CD4-positive, alpha-beta T cell treated with Interleukin-15 for 1 hour (primary cell): ENCODE measurements around the gene NAA16.
"Not testable (repeated sequence)": the region's sequence is repeated elsewhere in the genome, so short reads cannot be mapped to it uniquely, and the experiment has no call there.

Source experiments
- DNase-seq: peaks from one replicate; pipeline ENCODE4 v3.0.0-alpha.2; 2020

NAA16 gene

GRCh38 chr13:41306271-41307145 is 4.6 kb upstream of the NAA16 start:
- DNase-seq = no peak

GRCh38 chr13:41307884-41308640 is 3.0 kb upstream of the NAA16 start:
- no peak for DNase-seq

GRCh38 chr13:41311406-41312175 is 524 bp downstream of the NAA16 start:
- DNase-seq = peak; percentile 47

DNA sequence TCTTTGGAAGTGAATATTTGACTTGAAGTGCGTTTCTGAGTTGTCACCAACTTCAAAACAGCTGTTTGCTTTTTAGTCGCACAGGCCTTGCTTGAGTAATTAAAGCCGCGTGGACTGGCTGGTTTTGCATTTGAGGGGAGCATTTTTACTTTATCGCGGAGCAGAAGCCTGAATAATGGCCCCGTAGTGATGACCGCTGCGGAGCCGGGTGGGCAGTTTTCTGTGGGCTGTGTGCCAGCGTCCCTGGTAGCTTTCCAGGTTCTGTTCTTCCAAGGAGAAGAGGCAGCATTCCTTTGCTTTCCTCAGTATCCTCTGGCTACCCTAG is 1.1 kb downstream of the NAA16 start:
- no peak for DNase-seq

- no peak for DNase-seq
These were observed 2.0 kb downstream of the NAA16 start for GRCh38 chr13:41313117-41313516.

DNA sequence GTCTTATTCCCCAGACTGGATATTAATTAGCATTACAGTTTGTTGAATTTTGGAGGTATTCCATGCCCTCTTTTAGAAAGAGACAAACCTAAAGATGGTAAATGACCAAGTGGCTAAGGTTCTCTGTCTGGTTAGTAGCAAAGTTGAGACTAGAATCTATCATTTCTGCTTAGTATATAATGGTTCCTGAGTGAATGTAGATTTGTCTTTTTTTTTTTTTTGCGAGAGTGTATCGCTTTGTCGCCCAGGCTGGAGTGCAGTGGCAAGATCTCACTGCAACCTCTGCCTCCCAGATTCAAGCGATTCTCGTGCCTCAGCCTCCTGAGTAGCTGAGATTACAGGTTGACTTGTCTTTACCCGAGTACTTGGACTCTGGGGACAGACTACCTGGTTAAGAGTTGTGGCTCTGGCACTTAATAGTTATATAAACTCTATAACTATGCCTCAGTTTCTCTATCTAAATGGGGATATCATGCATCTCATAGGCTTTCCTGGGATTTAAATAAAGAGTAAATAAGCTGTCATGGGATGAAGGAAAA is 2.7 kb downstream of the NAA16 start:
- DNase-seq = no peak

DNA sequence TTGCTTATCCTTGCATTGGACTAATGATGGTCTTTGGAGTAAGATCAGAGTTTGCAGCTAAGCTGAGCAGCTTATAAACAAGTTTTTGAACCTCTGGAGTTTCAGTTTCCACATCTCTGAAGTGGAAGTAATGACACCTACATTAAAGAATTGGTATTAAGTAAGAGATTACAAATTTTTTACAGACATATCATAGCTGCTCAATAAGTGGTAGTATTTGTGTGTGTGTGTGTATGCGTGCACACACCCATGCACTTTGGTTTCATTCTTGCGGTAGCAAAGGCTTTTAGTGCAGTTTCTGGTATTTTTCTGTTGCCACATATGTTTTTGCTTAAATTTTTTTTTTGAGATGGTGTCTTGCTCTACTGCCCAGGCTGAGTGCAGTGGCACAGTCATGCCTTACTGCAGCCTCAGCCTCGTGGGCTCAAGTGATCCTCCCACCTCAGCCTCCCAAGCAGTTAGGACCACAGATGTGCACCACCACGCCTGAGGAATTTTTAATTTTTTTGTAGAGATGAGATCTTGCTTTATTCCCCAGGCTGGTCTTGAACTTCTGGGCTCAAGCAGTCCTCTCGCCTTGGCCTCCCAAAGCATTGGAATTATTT is 4.5 kb downstream of the NAA16 start:
- DNase-seq = no peak

- no peak for DNase-seq
These were observed 6.2 kb downstream of the NAA16 start for GRCh38 chr13:41317243-41317642.

DNA sequence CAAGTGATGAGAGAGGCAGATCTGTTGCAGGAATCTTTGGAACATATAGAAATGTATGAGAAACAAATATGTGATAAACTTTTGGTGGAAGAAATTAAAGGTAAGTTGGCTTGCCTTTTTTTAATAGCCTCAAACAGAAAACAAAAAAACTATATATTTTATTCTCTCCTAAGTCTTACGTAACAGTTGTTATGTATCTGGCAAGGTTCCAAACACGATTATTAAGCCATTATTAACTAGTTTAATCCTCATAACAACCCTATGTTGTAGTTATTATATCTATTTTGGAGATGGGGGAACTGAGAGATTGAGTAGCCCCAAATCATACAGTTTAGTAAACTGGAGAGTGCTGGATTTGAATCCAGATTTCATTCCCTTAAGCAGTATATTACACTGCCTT is 14.7 kb downstream of the NAA16 start:
- DNase-seq = no peak

DNA sequence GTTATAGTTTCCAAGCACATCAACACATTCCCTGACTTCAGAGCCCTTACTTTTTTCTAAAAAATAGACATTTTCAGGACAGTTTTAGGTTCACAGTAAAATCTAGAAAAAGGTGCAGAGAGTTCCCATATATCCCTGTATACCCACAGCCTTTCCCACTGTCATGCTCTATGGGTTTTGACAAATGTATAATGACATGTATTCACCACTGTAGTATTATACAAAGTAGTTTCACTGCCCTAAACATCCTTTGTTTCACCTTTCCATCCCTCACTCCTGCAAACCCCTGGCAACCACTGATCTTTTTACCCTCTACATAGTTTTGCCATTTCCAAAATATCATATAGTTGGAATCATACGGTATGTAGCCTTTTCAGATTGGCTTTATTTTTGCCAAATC is 15.6 kb downstream of the NAA16 start:
- DNase-seq = no peak

GRCh38 chr13:41327994-41328790 is 17.1 kb downstream of the NAA16 start:
- DNase-seq = no peak

DNA sequence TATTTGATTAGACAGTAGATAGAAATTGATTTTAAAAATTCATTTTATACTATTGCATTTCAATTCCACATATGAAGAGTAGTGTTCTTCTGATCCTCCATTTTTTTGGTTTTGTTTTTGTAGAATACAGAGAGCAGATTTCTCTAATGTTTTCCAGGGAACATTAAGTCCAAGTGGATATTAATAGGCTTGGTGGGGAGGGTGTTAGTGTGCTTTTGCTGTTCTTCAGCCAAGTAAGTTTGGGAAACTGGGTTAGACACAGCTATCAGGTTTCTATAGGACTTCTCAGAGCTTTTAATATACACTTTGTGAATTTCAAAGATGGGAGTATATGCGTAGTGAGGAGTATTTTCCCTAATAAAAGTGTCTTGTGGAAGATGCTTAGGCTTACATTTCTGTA is 21.8 kb downstream of the NAA16 start:
- DNase-seq = no peak

- no peak for DNase-seq
These were observed 23.7 kb downstream of the NAA16 start for GRCh38 chr13:41334810-41335209.

- DNase-seq = no peak
These were observed 33.3 kb downstream of the NAA16 start for GRCh38 chr13:41344358-41344757.

DNA sequence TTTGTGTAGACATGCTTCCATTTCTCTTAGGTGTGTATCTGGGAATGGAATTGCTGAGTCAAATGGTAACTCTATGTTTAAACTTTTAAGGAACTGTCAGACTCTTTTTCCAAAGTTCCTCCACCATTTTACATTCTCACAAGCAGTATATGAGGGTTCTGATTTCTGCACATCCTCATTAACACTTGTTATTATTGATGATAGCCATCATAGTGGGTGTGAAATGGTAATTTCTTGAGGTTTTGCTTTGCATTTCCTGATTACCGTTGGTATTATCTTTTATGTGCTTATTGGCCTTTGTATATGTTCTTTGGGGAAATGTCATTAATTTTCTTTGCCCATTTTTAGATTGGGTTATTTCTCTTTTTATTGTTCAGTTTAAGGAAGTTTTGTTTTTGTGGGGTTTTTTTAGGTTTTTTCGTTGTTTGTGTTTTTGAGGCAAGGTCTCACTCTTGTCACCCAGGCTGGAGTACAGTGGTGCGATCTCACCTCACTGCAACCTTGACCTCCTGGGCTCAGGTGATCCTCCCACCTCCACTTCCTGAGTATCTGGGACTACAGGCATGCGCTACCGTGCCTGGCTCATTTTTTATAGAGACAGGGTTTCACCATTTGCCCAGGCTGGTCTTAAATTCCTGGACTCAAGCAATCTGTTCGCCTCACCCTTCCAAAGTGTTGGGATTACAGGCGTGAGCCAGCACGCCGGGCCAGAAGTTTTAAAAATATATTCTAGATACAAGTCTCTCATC is 34.3 kb downstream of the NAA16 start:
- no peak for DNase-seq

DNA sequence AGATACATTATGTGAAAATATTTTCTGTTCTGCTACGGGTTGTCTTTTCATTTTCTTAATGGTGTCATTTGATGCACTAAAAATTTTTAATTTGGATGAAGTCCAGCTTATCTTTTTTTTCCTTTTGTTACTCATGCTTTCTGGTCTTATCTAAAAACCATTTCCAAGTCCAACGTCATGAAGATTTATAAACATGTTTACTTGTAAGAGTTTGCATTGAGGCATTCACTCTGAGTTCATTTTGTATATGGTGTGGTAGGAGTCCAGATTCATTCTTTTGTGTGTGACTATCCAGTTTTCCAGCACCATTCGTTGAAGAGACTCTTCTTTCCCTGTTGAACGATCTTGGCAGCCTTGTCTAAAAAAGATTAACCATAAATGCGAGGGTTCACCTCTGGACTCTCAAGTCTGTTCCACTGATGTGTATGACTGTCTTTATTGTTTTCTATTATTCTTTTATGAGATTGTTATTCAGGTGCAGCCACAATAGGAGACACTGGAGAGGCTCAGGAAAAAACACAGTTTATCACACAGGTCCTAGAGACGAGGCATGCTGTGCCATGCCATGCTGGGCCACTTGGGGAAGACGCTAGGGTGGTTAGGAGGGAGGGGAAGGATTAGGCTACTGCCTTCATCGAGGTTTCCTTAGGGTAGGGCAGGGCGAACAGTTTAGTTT is 35.0 kb downstream of the NAA16 start:
- DNase-seq = no peak

DNA sequence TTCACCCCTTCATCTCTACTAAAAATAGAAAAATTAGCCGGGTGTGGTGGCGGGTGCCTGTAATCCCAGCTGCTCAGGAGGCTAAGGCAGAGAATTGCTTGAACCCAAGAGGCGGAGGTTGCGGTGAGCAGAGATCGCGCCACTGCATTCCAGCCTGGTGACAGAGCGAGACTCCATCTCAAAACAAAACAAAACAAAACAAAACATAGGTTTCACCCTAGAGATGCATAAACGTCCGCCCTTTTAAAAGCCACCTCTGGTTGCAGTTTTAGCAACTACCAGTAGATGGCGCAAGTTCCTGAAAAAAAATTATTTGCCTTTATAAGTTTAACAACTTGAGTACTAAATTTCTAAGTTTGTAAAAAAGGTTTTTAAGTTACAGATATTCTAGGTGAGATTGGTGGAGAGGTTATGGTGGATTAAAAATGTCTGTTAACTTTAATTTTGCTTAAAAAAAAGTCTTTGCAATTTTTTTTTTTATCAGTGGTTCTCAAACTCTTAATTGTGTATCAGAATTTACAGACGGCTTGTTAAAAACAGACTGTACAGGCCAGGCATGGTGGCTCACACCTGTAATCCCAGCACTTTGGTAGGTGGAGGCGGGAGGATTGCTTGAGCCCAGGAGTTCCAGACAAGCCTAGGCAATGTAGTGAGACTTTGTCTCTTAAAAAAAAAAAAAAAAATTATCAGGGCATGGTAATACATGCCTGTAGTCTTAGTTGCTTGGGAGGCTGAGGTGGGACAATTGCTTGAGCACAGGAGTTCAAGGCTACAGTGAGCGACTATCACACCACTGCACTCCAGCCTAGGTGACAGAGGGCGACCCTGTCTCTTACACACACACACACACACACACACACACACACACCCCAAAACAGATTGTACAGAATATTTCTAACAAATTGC is 42.1 kb downstream of the NAA16 start:
- DNase-seq = peak; percentile 71

DNA sequence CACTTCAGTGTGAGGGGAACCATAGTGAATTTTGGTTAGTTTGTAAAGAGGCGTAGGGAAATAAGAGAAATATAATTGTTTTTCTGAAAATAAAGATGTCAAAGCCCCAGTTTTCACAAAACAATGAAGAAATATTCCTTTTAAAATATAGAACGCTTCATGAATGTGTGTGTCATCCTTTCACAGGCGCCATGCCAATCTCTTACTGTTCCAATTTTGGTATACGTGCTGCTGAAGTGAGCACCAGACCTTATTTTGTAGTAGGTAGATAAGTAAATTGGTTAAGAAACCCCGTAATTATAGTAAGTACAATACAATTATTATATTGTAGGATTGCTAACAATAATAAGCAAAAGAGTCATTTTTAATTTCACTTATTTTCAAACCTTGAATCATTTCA is 43.3 kb downstream of the NAA16 start:
- no peak for DNase-seq

DNA sequence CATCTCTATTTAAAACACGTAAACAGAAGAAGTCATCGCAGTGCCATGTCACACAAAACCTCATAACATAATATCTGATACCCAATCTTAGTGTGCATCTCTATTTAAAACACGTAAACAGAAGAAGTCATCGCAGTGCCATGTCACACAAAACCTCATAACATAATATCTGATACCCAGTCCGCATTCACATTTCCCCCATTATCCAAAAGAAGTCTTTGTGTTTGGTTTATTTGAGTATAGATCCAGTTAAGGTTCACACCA is 45.2 kb downstream of the NAA16 start:
- not testable (repeated sequence) for DNase-seq

GRCh38 chr13:41356786-41357185 is 45.7 kb downstream of the NAA16 start:
- peak; percentile 24 for DNase-seq
